Tongue (tissue), 2 donors: Measurements from ENCODE around the gene NLGN2. TPM values are rescaled to one million over a fixed set of nuclear protein-coding genes. Genes with fewer than 3 reads are reported as not detected.
"Not testable (repeated sequence)": the region's sequence is repeated elsewhere in the genome, so short reads cannot be mapped to it uniquely, and the experiment has no call there.

Experiments used
- DNase-seq: peaks from one replicate; pipeline ENCODE4 v3.0.0-alpha.2; 2015
- total RNA-seq: library from RNA; depleted of rRNA; stranded (reverse); fragments of >200 nt; gene quantifications from one replicate; pipeline ENCODE4 v1.2.3, GENCODE V29; 2014

Gene NLGN2
- total RNA-seq, result 9.3 TPM

DNA sequence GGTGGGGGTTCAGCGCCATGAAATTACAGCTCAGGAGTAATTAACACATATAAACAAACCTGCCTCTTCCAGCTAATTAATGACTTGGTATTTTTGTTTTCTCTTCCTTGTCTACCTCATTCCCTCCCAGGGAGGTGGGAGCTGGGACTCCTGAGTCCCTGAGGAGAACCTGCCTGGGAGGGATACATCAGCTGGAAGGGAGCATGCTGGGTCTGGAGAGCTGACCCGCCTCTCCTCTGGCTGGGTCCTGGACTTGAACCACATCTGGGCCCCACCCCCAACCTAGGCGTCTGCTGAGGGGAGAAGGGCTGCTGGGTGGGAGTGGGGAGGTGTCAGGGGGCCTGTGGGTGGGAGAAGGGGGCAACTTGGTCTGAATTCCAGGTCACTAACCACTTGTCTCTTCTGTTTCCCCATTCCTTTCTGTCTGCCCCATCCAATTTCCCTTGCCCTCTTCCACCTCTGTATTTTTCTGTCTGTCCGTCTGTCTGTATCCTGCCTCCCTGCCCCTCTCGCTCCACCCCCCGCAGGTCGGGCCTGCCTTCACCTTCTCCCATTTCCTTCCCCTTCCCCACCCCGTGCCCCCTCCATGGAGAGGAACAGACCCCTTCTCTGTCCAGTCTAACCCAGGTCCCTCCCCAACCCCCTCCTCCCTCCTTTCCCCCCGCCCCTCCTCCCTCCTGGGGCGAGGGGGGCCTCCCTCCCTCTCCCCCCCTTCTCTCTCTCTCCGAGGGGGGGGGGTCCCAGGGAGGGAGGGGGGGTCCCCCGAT is at the start of gene NLGN2:
NLGN2 (plus strand) TSS at position 361 of the 767 bp plus-strand sequence. CDS start 411 bp downstream, outside the sequence.
- DNase-seq, result no peak

GRCh38 chr17:7361906-7362305 is 45.7 kb upstream of the NLGN2 start:
- DNase-seq, result no peak

DNA sequence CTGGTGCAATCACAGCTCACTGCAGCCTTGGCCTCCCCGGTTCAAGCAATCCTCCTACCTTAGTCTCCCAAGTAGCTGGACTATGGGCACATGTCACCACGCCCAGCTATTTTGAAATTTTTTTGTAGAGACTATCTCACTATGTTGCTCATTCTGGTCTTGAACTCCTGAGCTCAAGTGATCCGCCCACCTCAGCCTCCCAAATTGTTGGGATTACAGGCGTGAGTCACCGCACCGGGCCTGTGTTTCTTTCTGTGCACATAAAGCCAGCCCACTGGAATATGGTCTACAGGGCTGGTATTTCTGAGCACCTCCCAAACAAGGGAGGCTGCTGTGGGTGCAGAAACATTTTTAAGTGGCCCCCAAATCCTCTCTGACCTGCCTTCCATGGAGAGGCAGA is 44.3 kb upstream of the NLGN2 start:
- no peak for DNase-seq

GRCh38 chr17:7365963-7366362 is 41.7 kb upstream of the NLGN2 start:
- DNase-seq, result not testable (repeated sequence)

GRCh38 chr17:7367083-7367482 is 40.6 kb upstream of the NLGN2 start:
- DNase-seq, result no peak

DNA sequence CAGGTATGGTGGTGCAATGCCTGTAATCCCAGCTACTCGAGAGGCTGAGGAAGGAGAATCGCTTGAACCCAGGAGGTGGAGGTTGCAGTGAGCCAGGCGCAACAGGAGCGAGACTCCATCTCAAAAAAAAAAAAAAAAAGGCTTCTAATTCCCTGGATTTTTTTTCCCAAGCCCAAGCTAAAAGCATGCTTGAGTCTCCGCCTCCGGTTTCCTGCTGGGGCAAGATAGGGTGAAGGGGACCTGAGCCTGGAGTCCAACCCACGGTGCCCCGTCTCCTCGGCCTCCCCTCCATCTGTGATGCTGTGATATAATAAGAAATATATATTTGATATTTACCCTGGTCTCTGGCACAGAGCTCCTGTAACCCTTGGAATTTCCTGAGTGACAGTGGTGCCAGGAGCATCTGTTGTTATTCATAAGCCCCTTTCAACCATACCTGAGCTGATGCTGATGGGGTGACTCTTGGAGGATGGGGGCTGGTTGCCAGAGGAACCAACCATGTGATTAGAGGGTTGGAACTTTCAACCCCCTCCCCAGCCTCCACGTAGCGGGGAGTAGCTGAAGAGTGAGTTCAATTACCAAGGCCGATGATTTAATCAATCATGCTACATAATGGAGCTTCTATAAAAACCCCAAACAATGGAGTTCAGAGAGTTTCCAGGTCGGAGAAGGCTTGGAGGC is 39.6 kb upstream of the NLGN2 start:
- no peak for DNase-seq

GRCh38 chr17:7368599-7368994 is 39.0 kb upstream of the NLGN2 start:
- DNase-seq, result not testable (repeated sequence)

DNA sequence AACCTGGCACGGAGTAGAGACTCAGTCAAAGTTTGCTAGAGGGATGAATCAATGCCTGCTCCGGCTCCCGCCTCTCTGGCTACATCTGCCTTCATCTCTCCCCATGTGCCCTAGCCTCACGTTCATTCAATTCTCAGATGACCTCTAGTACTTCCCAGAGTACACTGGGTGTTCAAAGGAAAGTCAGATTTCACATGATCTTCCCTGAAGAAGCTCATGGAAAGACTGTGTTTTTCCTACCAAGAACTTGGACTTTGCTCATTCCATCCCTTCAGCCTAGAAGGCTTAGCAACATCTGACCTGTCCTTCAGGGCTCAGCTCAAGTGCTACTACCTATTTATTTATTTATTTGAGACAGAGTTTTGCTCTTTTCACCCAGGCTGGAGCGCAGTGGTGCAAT is 37.8 kb upstream of the NLGN2 start:
- DNase-seq, result no peak

DNA sequence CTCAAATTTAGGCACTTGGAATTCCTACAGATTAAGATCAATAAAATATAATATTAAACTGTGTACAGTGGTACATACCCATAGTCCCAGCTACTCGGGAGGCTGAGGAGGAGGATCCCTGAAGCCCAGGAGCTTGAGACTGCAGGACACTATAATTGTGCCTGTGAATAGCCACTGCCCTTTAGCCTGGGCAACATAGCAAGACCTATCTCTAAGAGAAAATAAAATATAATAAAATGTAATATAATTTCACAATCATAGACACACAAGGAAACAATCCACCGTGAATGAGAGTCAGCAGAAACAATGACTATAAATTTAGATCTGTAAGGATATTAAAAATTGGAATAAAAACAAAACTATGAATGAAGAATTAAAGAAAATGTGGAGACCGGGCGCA is 36.8 kb upstream of the NLGN2 start:
- DNase-seq, result no peak

DNA sequence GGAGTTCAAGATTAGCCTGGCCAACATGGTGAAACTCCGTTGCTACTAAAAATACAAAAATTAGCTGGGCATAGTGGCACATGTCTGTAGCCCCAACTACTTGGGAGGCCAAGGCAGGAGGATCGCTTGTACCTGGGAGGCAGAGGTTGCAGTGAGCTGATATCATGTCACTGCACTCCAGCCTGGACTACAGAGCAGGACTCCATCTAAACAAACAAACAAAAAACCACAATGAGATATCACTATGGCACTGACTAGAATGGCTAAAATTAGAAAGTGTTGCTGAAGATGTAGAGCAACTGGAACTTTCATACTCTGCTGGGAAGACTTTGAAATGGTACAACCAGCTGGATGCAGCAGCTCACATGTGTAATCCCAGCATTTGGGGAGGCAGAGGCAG is 33.3 kb upstream of the NLGN2 start:
- no peak for DNase-seq

- no peak for DNase-seq
Measured at GRCh38 chr17:7379134-7379533, 28.5 kb upstream of the NLGN2 start.

DNA sequence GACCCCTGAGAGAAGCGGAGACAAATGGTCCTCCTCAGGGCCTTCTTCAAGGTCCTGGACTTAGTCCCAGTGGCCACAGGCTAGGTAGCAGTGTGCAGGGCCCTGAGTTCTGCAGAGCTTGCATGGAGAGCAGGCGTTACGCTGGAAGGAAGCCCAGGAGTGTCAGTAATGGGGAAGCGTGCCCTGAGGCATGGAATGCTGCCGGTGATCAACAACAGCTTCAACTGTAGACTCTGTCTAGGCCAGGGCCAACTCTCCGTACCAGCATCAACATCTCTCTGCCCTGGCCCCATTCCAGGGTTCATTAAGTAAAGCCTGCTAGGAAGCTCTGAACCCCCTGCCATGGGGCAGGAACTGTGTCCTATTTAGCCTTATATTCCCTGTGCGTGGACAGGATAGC is 27.3 kb upstream of the NLGN2 start:
- DNase-seq, result peak; percentile 67

DNA sequence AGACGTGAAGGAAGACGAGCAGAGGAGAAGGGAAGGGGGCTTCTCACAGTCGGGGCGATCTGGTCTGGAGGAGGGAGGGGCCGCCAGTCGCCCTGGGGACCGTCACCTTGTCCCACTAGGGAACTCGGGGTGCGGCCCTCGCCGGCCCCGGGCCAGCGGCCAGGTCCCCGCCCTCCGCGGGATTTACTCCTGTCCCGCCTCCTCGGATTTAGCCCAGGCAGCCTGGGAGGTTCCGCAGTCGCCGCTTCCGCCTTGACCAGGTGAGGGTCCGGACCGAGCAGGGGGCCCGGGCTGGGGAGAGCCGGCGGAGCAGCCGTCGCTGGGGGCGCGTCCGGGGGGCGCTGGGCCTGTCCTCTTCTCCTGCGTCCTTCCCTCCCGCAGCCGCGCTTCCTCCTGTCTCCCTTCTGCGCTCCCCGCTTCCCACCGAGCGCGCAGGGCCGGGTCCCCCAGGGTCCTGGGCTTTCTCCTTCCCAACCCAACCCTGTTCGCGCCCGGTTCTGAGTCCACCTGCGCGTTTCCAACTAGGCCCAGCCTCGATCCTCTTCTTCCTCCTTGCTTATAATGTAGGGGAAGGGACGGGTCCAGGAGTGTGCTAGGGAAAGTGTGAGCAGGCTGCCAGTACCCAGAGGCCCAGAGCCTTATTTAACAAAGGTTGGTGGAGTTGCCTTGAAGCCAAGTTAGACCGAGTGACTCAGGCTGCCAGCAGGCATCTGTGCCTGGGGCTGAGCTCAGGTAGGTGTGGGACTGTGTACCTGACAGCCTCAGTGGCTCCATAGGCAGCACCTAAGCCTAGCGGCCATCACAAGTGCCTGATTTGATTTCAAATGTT is 26.6 kb upstream of the NLGN2 start, which contains the start of gene TNK1:
TNK1 (plus strand) TSS at position 235 of the 829 bp plus-strand sequence. CDS start 1,838 bp downstream, outside the sequence.
- DNase-seq, result peak; percentile 38

DNA sequence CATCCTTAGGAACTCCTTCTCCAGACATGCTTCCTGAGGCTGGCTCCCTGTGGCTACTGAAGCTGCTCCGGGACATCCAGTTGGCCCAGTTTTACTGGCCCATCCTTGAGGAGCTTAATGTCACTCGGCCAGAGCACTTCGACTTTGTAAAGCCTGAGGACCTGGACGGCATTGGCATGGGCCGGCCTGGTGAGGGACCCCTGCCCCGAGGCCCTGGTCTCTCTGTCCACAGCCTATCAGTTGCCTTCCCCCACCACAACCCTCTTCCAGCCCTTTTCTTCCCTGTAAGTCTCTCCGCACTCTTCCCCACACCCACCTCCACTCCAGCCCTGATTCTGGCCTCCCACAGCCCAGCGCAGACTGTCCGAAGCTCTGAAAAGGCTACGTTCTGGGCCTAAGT is 24.7 kb upstream of the NLGN2 start:
- no peak for DNase-seq

DNA sequence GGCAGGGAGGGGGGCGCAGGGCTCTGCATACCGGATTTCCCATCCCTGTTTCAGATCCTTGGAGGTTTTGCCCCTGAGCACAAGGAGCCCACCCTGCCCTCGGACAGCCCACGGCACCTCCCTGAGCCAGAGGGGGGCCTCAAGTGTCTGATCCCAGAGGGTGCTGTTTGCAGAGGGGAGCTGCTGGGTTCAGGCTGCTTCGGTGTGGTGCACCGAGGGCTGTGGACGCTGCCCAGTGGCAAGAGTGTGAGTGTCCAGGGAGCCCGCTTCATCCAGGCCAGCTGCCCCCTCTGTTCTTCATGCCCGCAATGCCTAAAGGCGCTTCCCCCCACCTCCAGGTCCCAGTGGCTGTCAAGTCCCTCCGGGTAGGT is 24.3 kb upstream of the NLGN2 start:
- no peak for DNase-seq

DNA sequence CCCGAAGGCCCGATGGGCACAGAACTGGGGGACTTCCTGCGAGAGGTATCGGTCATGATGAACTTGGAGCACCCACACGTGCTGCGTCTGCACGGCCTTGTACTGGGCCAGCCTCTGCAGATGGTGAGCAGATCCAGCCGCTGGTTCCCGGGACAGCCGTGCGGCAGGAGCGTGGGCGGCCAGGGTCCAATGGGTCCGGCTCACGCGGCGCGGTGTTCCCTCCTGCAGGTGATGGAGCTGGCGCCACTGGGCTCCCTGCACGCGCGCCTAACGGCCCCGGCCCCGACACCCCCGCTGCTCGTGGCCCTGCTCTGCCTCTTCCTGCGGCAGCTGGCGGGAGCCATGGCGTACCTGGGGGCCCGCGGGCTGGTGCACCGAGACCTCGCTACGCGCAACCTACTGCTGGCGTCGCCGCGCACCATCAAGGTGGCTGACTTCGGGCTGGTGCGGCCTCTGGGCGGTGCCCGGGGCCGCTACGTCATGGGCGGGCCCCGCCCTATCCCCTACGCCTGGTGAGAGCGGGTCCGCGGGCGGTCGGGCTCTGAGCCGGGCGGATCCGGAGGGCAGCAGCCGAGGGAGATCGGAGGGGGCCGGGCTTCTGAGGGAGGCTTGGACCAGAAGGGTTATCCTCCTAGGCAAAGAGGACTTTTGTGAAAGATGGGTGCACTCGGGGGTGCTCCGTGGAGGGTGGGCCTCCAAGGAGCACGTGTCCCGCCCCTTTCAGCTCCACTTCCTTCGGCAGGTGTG is 23.7 kb upstream of the NLGN2 start:
- peak; percentile 71 for DNase-seq

DNA sequence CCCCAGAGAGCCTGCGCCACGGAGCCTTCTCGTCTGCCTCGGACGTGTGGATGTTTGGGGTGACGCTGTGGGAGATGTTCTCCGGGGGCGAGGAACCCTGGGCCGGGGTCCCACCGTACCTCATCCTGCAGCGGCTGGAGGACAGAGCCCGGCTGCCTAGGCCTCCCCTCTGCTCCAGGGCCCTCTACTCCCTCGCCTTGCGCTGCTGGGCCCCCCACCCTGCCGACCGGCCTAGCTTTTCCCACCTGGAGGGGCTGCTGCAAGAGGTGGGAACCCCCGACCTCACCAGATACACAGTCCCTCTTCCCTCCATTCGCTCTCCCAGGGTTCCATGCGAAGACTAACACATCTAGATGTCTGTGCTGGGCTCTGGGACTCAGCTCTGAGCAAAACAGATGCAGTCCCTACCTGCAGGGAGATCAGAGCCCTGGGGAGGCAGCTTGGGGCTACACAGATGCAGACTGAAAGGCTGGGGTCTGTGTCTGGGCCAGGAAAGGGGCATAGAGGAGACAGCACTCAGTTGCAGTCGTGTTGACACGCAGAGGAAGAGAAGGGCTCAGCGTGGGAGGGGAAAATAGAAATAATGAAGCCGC is 23.1 kb upstream of the NLGN2 start:
- DNase-seq, result no peak

- no peak for DNase-seq
Measured at GRCh38 chr17:7388856-7389255, 18.8 kb upstream of the NLGN2 start.

GRCh38 chr17:7389924-7390910 is 17.4 kb upstream of the NLGN2 start:
- DNase-seq, result no peak

- no peak for DNase-seq
Measured at GRCh38 chr17:7391307-7391706, 16.3 kb upstream of the NLGN2 start.
